H9 (cell line): ENCODE data around the gene NANOG. TPM values are rescaled to one million over a fixed set of nuclear protein-coding genes. Genes with fewer than 3 reads are reported as not detected.
"Not testable (repeated sequence)": the region's sequence is repeated elsewhere in the genome, so short reads cannot be mapped to it uniquely, and the experiment has no call there.

Experiments used
- DNase-seq: peaks from one replicate; pipeline ENCODE4 v3.0.0-alpha.2; 2017
- H2AFZ ChIP-seq: one replicate; pipeline ENCODE4 v1.6.1; 2013; ENCODE audit warnings: mild to moderate bottlenecking, low read length, control low read depth, moderate library complexity
- H2AK5ac ChIP-seq: 2 replicates; pipeline ENCODE4 v1.6.1; 2013; ENCODE audit warnings: low read length, control low read depth, mixed read lengths; ENCODE audit not compliant: insufficient read length
- H2BK120ac ChIP-seq: one replicate; pipeline ENCODE4 v1.6.1; 2013; ENCODE audit warnings: low read depth, mild to moderate bottlenecking, low read length, control low read depth, inconsistent platforms; ENCODE audit not compliant: poor library complexity, severe bottlenecking
- H2BK12ac ChIP-seq: 2 replicates; pipeline ENCODE4 v1.6.1; 2013; ENCODE audit warnings: low read length, control low read depth, mixed read lengths, low read depth; ENCODE audit not compliant: insufficient read length
- H2BK15ac ChIP-seq: 2 replicates; pipeline ENCODE4 v1.6.1; 2013; ENCODE audit warnings: low read depth, low read length, control low read depth
- H2BK20ac ChIP-seq: one replicate; pipeline ENCODE4 v1.6.1; 2013; ENCODE audit warnings: low read depth, mild to moderate bottlenecking, low read length, control low read depth, inconsistent platforms; ENCODE audit not compliant: poor library complexity, severe bottlenecking
- H2BK5ac ChIP-seq: 2 replicates; pipeline ENCODE4 v1.6.1; 2013; ENCODE audit warnings: low read length, control low read depth, mixed read lengths; ENCODE audit not compliant: insufficient read length
- H3K14ac ChIP-seq: 2 replicates; pipeline ENCODE4 v1.6.1; 2013; ENCODE audit warnings: low read length, control low read depth; ENCODE audit not compliant: insufficient read depth
- H3K18ac ChIP-seq: 2 replicates; pipeline ENCODE4 v1.6.1; 2013; ENCODE audit warnings: low read depth, mild to moderate bottlenecking, mixed read lengths, low read length, control low read depth; ENCODE audit not compliant: insufficient read length
- H3K23ac ChIP-seq: 2 replicates; pipeline ENCODE4 v1.6.1; 2013; ENCODE audit warnings: low read length, control low read depth, mixed read lengths, low read depth; ENCODE audit not compliant: insufficient read length
- H3K23me2 ChIP-seq: 2 replicates; pipeline ENCODE4 v1.6.1; 2013; ENCODE audit warnings: low read depth, mild to moderate bottlenecking, mixed read lengths, low read length, control low read depth; ENCODE audit not compliant: insufficient read length, poor library complexity, severe bottlenecking
- H3K27ac ChIP-seq: 2 replicates; pipeline ENCODE4 v1.5.1; 2013; ENCODE audit warnings: low read length, control low read depth, mixed read lengths, low read depth; ENCODE audit not compliant: insufficient read length
- H3K27me3 ChIP-seq: 2 replicates; pipeline ENCODE4 v1.6.1; 2013; ENCODE audit warnings: low read length, control low read depth, inconsistent platforms; ENCODE audit not compliant: insufficient read depth
- H3K4ac ChIP-seq: 2 replicates; pipeline ENCODE4 v1.6.1; 2013; ENCODE audit warnings: low read depth, mild to moderate bottlenecking, control low read depth, inconsistent platforms, low read length, moderate library complexity
- H3K4me1 ChIP-seq: 2 replicates; pipeline ENCODE4 v1.6.1; 2013; ENCODE audit warnings: low read length, control low read depth, inconsistent platforms; ENCODE audit not compliant: insufficient read depth
- H3K4me2 ChIP-seq: 2 replicates; pipeline ENCODE4 v1.6.1; 2013; ENCODE audit warnings: low read length, control low read depth, mixed read lengths; ENCODE audit not compliant: insufficient read length, insufficient read depth
- H3K56ac ChIP-seq: 2 replicates; pipeline ENCODE4 v1.6.1; 2013; ENCODE audit warnings: low read depth, mild to moderate bottlenecking, mixed read lengths, low read length, control low read depth; ENCODE audit not compliant: insufficient read length
- H3K79me1 ChIP-seq: 2 replicates; pipeline ENCODE4 v1.6.1; 2013; ENCODE audit warnings: low read depth, mild to moderate bottlenecking, moderate library complexity, low read length, control low read depth, inconsistent platforms; ENCODE audit not compliant: insufficient read depth, poor library complexity, severe bottlenecking
- H3K79me2 ChIP-seq: 2 replicates; pipeline ENCODE4 v1.6.1; 2013; ENCODE audit warnings: low read length, control low read depth, inconsistent platforms; ENCODE audit not compliant: insufficient read depth
- H3K9ac ChIP-seq: 2 replicates; pipeline ENCODE4 v1.6.1; 2013; ENCODE audit warnings: low read length, control low read depth, mixed read lengths; ENCODE audit not compliant: insufficient read length; ENCODE audit errors: extremely low read depth
- H3K9me3 ChIP-seq: one replicate; pipeline ENCODE4 v1.6.1; 2013; ENCODE audit warnings: low read depth, low read length, inconsistent platforms; ENCODE audit not compliant: control insufficient read depth
- H3T11ph ChIP-seq: one replicate; pipeline ENCODE4 v1.6.1; 2013; ENCODE audit warnings: mild to moderate bottlenecking, low read length, control low read depth, inconsistent platforms
- H4K20me1 ChIP-seq: one replicate; pipeline ENCODE4 v1.6.1; 2013; ENCODE audit not compliant: control insufficient read depth, insufficient read length, insufficient read depth
- H4K5ac ChIP-seq: 2 replicates; pipeline ENCODE4 v1.6.1; 2013; ENCODE audit warnings: low read depth, mild to moderate bottlenecking, mixed read lengths, low read length, control low read depth; ENCODE audit not compliant: insufficient read length
- H4K8ac ChIP-seq: replicated peaks from 2 replicates; pipeline ENCODE4 v1.6.1; 2013; ENCODE audit warnings: low read length, control low read depth, mixed read lengths, low read depth; ENCODE audit not compliant: insufficient read length
- H4K91ac ChIP-seq: 2 replicates; pipeline ENCODE4 v1.6.1; 2013; ENCODE audit warnings: low read depth, mild to moderate bottlenecking, moderate library complexity, mixed read lengths, low read length, control low read depth; ENCODE audit not compliant: insufficient read length
- H3K27ac Mint-ChIP-seq, 3 experiments: 2 replicates in 2 of 3; 3 replicates in 1 of 3; pipeline ENCODE4 v1.8.0; 2020 to 2021; ENCODE audit warnings: mixed read lengths in 3 of 3, mild to moderate bottlenecking in 1 of 3, moderate library complexity in 1 of 3
- H3K27me3 Mint-ChIP-seq: 2 replicates; pipeline ENCODE4 v1.8.0; 2021; ENCODE audit warnings: low read depth, mild to moderate bottlenecking, moderate library complexity, mixed read lengths
- H3K36me3 Mint-ChIP-seq, 3 experiments: 2 replicates in 2 of 3; 3 replicates in 1 of 3; pipeline ENCODE4 v1.8.0; 2020 to 2021; ENCODE audit warnings: low read depth in 3 of 3, mixed read lengths in 3 of 3; ENCODE audit not compliant: insufficient read depth in 1 of 3
- H3K4me1 Mint-ChIP-seq, 2 experiments: 2 replicates each; pipeline ENCODE4 v1.8.0; 2020; ENCODE audit warnings: mixed read lengths in 2 of 2
- H3K4me3 Mint-ChIP-seq, 2 experiments: 2 replicates in 1 of 2; 3 replicates in 1 of 2; pipeline ENCODE4 v1.8.0; 2020 to 2021; ENCODE audit warnings: mild to moderate bottlenecking in 2 of 2, mixed read lengths in 2 of 2, moderate library complexity in 1 of 2
- H3K9me3 Mint-ChIP-seq, 2 experiments: 2 replicates in 1 of 2; 3 replicates in 1 of 2; pipeline ENCODE4 v1.8.0; 2020; ENCODE audit warnings: mild to moderate bottlenecking in 2 of 2, mixed read lengths in 2 of 2, moderate library complexity in 1 of 2
- CTCF ChIP-seq: fragments of 200-600 bp; sonication (generic); conservative IDR thresholded peaks from 3 replicates; pipeline ENCODE4 v1.8.0; 2021; ENCODE audit warnings: antibody characterized with exemption, mild to moderate bottlenecking
- WGBS: extraction: QIAGEN DNeasy Blood & Tissue Kit; methylation state at CpG from one replicate; pipeline ENCODE4 v1.1.7; 2013; ENCODE audit warnings: missing lambda C conversion rate, low lambda C conversion rate, mixed read lengths; ENCODE audit not compliant: insufficient read length; ENCODE audit errors: extremely low coverage; 5-methylcytosine and 5-hydroxymethylcytosine counted together
- total RNA-seq: library from RNA; stranded (reverse); gene quantifications from 2 replicates; pipeline ENCODE4 v1.2.1, GENCODE V29; 2021

Gene NANOG
- total RNA-seq, 1 experiment from 2014 or later, result 199 TPM

- no peak overlapping the region for H3K14ac ChIP-seq
- no peaks in the 10 kb centered on the region for H3K9me3 Mint-ChIP-seq
- TF ChIP-seq CTCF, result no peak
- no peak overlapping the region for H3K4me3 Mint-ChIP-seq
- H3K36me3 Mint-ChIP-seq, result no peaks in the 10 kb centered on the region
- no peak overlapping the region for H3K56ac ChIP-seq
- no peaks in the 10 kb centered on the region for H3K79me1 ChIP-seq
- no peak overlapping the region for H3K18ac ChIP-seq
- no peak overlapping the region for H2BK5ac ChIP-seq
- H4K20me1 ChIP-seq, result no peaks in the 10 kb centered on the region
- no peaks in the 10 kb centered on the region for H3K23me2 ChIP-seq
- no peak overlapping the region for H2AFZ ChIP-seq
- no peaks in the 10 kb centered on the region for H3K79me2 ChIP-seq
- H2AK5ac ChIP-seq, result no peak overlapping the region
- H3K9ac ChIP-seq, result no peak overlapping the region
- no peak overlapping the region for H2BK12ac ChIP-seq
- no peak overlapping the region for H4K8ac ChIP-seq
- H3K4ac ChIP-seq, result no peak overlapping the region
- H3T11ph ChIP-seq, result no peak overlapping the region
- H4K91ac ChIP-seq, result no peak overlapping the region
- no peak overlapping the region for H3K27ac ChIP-seq
- H2BK15ac ChIP-seq, result no peak overlapping the region
- H3K27me3 ChIP-seq, result no peaks in the 10 kb centered on the region
- H3K27me3 Mint-ChIP-seq, result no peaks in the 10 kb centered on the region
- H3K27ac Mint-ChIP-seq, result no peak overlapping the region
- no peak overlapping the region for H2BK120ac ChIP-seq
- H4K5ac ChIP-seq, result no peak overlapping the region
- H3K4me2 ChIP-seq, result no peak overlapping the region
- H3K4me1 ChIP-seq, result no peaks in the 10 kb centered on the region
- no peak for DNase-seq
- H3K4me1 Mint-ChIP-seq, result peaks cover 25 to 26% of the 10 kb centered on the region in 2 experiments
- H2BK20ac ChIP-seq, result no peak overlapping the region
- no peaks in the 10 kb centered on the region for H3K9me3 ChIP-seq
- no peak overlapping the region for H3K23ac ChIP-seq
- no CpG with 5 or more reads among the region's 6 CpGs for WGBS
Observed at GRCh38 chr12:7837366-7837765, 48.2 kb downstream of the NANOG start.

- H3K79me2 ChIP-seq, H3K36me3 Mint-ChIP-seq, H3K23me2 ChIP-seq, H2BK20ac ChIP-seq, H4K20me1 ChIP-seq, H3K56ac ChIP-seq, H3K27ac Mint-ChIP-seq, H3K4me2 ChIP-seq, H3K14ac ChIP-seq, H3K4ac ChIP-seq, H3K9ac ChIP-seq, H3T11ph ChIP-seq, H4K8ac ChIP-seq, H3K23ac ChIP-seq, H3K79me1 ChIP-seq, H3K9me3 ChIP-seq, H2BK5ac ChIP-seq, H3K9me3 Mint-ChIP-seq, H3K27me3 Mint-ChIP-seq, H2AFZ ChIP-seq, H3K18ac ChIP-seq, H3K4me3 Mint-ChIP-seq, H2BK12ac ChIP-seq, DNase-seq, H2BK15ac ChIP-seq, H3K27ac ChIP-seq, H4K5ac ChIP-seq, H4K91ac ChIP-seq, H3K27me3 ChIP-seq, H3K4me1 ChIP-seq, H2AK5ac ChIP-seq, H2BK120ac ChIP-seq: not testable (repeated sequence)
- peaks cover 23 to 25% of the 10 kb centered on the region in 2 experiments for H3K4me1 Mint-ChIP-seq
- WGBS, result no CpG with 5 or more reads among the region's 10 CpGs
Observed at GRCh38 chr12:7839226-7839625, 50.0 kb downstream of the NANOG start.
